ENCODE results near the gene ZNF839.
A peak's percentile ranks its signal among the peaks of the same experiment; 100 is the strongest.

ZNF839 gene

GRCh38 chr14:102278631-102278935 lies 41.0 kb upstream of the ZNF839 start (continued):
- TF ChIP-seq SCRT1 (tag by site-specific recombination; IDR thresholded peaks at IDR 0.05; ENCODE audit: borderline replicate concordance): no peak

GRCh38 chr14:102279282-102279681 lies 40.3 kb upstream of the ZNF839 start:
- H3K36me3 ChIP-seq (ENCODE audit: control insufficient read depth in 2 of 2, insufficient read depth in 1 of 2, low read length in 2 of 2): peaks cover 0 to 9% of the 10 kb centered on the region in 2 experiments; a peak in 2 of 3 replicates
- H3K4me3 ChIP-seq (ENCODE audit: low read depth, low read length): no peak overlapping the region
- CTCF ChIA-PET: no interaction called here
- H3K9me3 ChIP-seq (ENCODE audit: control insufficient read depth, insufficient read depth, low read depth, low read length): no peaks in the 10 kb centered on the region
- POLR2A ChIA-PET: no interaction called here
- H3K4me1 ChIP-seq (ENCODE audit: control insufficient read depth, insufficient read depth, low read length): no peaks in the 10 kb centered on the region
- H3K27ac ChIP-seq (ENCODE audit: extremely low read depth, low read depth, low read length): no peak overlapping the region
- TF ChIP-seq HOXD13 (CRISPR knock-in tag; IDR thresholded peaks at IDR 0.05; ENCODE audit: borderline replicate concordance): no peak
- TF ChIP-seq ZNF449 (tag by site-specific recombination; IDR thresholded peaks at IDR 0.05): no peak
- no peak for TF ChIP-seq ZBTB17 (tag by site-specific recombination; IDR thresholded peaks at IDR 0.05)
- TF ChIP-seq ZNF214 (tag by site-specific recombination; IDR thresholded peaks at IDR 0.05; ENCODE audit: borderline replicate concordance): no peak
- no peak for TF ChIP-seq ZNF140 (tag by site-specific recombination; IDR thresholded peaks at IDR 0.05)
- no peak for TF ChIP-seq ZNF548 (tag by site-specific recombination; IDR thresholded peaks at IDR 0.05)
- TF ChIP-seq ZNF121 (tag by site-specific recombination; IDR thresholded peaks at IDR 0.05): no peak
- no peak for TF ChIP-seq ZSCAN18 (tag by site-specific recombination; IDR thresholded peaks at IDR 0.05)
- TF ChIP-seq ZNF112 (tag by site-specific recombination; IDR thresholded peaks at IDR 0.05): no peak
- TF ChIP-seq ZIC2 (tag by site-specific recombination; IDR thresholded peaks at IDR 0.05): no peak
- no peak for TF ChIP-seq ZFP37 (tag by site-specific recombination; IDR thresholded peaks at IDR 0.05)

- H3K27ac ChIP-seq (ENCODE audit: extremely low read depth, low read depth, low read length): no peak overlapping the region
- no peaks in the 10 kb centered on the region for H3K4me1 ChIP-seq (ENCODE audit: control insufficient read depth, insufficient read depth, low read length)
- no peak overlapping the region for H3K4me3 ChIP-seq (ENCODE audit: low read depth, low read length)
- peaks cover 0 to 9% of the 10 kb centered on the region in 2 experiments; a peak in 2 of 3 replicates for H3K36me3 ChIP-seq (ENCODE audit: control insufficient read depth in 2 of 2, insufficient read depth in 1 of 2, low read length in 2 of 2)
- CTCF ChIA-PET: no interaction called here
- no peaks in the 10 kb centered on the region for H3K9me3 ChIP-seq (ENCODE audit: control insufficient read depth, insufficient read depth, low read depth, low read length)
- POLR2A ChIA-PET: no interaction called here
- TF ChIP-seq TSHZ1 (tag by site-specific recombination; IDR thresholded peaks at IDR 0.05; ENCODE audit: borderline replicate concordance) (no peak), ZNF76 (tag by site-specific recombination; IDR thresholded peaks at IDR 0.05; ENCODE audit: borderline replicate concordance, low read depth) (no peak), ZSCAN16 (tag by site-specific recombination; IDR thresholded peaks at IDR 0.05) (no peak), ZFP69B (tag by site-specific recombination; IDR thresholded peaks at IDR 0.05) (no peak), ZFHX2 (tag by site-specific recombination; conservative IDR thresholded peaks at IDR 0.05) (peak; percentile 29), ZNF707 (tag by site-specific recombination; IDR thresholded peaks at IDR 0.05) (no peak), SCRT2 (tag by site-specific recombination; IDR thresholded peaks at IDR 0.05) (no peak), PRDM1 (tag by site-specific recombination; IDR thresholded peaks at IDR 0.05) (peak; percentile 63; the same call in 1 of the 2 replicates), ZNF843 (tag by site-specific recombination; IDR thresholded peaks at IDR 0.05) (no peak), KLF9 (tag by site-specific recombination; IDR thresholded peaks at IDR 0.05; ENCODE audit: low read depth) (no peak), ZNF792 (tag by site-specific recombination; IDR thresholded peaks at IDR 0.05) (no peak), MYNN (tag by site-specific recombination; IDR thresholded peaks at IDR 0.05; ENCODE audit: borderline replicate concordance) (no peak), ZNF513 (tag by site-specific recombination; IDR thresholded peaks at IDR 0.05) (no peak), KLF8 (tag by site-specific recombination; IDR thresholded peaks at IDR 0.05) (no peak), ZNF248 (tag by site-specific recombination; IDR thresholded peaks at IDR 0.05) (no peak), ZNF19 (tag by site-specific recombination; IDR thresholded peaks at IDR 0.05; ENCODE audit: low read depth) (no peak)
Measured at GRCh38 chr14:102279688-102280348, 39.7 kb upstream of the ZNF839 start.
